Inflammatory macrophage treated with lipopolysaccharide for 4 hours (primary cell): Measurements from ENCODE around the gene TEX51.

Experiments
- DNase-seq: peaks from one replicate; pipeline ENCODE4 v3.0.0-alpha.2; 2020

The TEX51 gene

GRCh38 chr2:126893606-126894005 is 5.1 kb upstream of the TEX51 start:
- no peak for DNase-seq

DNA sequence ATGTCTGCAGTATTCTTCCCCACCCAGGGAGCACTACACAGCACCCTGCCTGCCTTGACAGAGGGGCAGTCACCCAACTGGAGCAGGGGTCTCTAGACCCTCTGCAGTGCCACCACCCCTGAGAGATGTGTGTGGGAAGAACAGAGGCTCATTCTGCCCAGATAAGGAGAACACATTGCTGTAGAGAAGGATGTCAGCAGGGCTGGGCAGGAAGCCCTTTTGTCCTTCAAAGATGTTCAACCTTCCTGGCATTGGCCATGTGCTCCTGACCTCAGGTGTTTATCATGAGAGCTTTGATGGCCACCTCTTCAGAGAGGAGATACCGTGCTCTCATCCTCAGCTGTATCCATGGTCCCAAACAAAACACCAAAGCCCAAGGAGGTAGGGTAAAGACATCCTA is 4.6 kb upstream of the TEX51 start:
- DNase-seq: no peak

DNA sequence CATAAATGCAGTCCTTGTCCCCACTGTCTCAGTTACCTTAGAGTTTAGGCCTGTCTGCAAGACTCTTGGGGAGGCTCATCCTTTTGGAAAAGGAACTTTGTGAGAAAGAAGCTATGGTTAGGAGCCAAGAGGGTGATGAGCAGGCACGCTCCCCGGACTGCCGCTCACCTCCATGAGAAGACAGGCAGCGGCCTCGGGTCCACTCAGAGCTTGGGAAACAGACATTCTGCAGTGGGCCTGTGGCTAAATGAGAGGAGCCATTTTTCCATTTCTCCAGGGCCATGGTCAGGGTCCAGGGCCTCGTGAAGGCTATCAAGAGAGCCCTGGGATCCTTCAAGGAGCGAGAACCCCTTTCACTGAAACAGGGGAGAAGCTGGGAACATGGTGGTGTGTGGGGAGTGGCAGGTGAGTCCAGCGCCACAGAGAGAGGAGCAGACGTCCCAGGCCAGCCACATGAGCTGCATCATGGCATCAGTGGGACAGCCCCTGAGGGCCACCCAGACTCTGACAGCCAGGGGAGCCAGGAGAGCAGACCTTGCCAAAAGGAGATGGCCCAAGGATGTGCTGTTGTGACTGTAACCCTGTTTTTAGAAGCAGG is 4.0 kb upstream of the TEX51 start:
- no peak for DNase-seq

- no peak for DNase-seq
Measured at GRCh38 chr2:126895336-126895735, 3.4 kb upstream of the TEX51 start.

DNA sequence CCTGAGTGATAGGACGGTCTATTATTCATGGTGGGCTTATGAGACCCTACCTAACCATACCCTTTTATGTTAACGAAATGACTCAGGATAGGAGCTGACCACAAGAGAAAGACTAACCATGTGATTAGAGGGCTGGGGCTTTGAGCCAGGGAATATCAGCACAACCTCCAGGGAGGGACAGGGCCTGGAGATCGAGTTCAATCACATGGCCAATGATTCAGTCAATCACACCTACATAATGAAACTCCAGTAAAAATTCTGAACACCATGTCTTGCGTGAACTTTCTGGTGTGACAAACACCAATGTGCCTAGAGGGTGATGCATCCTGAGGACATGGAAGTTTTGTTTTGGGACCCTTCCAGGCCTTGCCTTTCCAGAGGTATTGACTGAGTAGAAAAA is 2.2 kb upstream of the TEX51 start:
- no peak for DNase-seq

DNA sequence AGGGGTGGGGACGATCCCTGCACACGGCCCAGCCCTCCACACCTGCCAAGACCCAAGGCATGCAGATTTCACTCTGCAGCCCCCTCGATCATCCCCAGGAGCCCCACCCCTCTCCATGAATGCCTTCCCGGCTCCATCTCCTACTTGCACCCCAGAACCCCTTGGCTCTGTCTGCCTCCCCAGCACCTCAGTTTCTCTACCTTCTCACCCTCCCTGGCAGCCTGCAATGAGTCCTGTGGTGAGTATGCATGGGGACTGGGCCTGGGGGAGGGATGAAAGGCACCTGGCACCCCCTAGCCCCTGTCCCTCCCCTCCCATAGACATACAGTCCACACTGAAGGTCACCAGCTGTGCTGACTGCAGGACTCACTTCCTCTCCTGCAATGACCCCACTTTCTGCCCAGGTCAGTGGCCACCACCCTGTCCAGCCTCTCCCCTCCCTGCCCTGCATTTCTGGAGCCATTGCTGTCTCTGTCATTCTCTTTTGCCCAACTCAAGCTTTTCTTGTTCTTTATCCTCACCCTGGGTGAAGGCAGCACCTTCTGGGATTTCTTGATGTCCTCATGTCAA is 1.0 kb downstream of the TEX51 start:
- no peak for DNase-seq

DNA sequence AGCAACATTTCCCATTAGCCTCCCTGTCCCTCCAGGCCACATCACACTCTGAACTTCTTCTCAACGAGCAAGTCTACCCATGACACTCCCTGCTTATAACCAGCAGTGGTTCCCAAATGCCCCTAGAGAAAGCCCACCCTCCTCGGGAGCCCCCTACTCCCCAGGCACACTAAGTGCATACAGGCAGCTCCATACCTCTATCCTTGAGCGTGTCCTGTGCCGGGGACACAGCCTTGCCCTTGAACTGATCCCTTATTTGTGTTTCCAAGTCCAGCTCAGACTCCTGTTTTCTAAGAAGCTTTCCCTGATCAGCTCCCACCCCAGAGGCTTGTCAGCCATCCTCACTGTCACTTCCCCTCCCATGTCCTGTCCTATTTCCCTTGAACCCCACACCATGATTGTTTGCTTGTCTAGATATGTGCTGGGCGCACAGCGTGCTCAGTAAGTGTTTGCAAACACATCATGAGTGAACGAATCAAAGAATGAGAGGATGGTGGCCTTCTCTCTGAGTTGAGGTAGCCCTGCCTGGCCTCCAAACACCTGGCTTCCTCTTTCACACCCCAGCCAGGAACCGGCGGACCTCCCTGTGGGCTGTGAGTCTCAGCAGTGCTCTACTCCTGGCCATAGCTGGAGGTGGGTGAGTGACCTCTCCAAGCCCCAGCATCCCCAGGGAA is 2.1 kb downstream of the TEX51 start:
- DNase-seq: no peak

DNA sequence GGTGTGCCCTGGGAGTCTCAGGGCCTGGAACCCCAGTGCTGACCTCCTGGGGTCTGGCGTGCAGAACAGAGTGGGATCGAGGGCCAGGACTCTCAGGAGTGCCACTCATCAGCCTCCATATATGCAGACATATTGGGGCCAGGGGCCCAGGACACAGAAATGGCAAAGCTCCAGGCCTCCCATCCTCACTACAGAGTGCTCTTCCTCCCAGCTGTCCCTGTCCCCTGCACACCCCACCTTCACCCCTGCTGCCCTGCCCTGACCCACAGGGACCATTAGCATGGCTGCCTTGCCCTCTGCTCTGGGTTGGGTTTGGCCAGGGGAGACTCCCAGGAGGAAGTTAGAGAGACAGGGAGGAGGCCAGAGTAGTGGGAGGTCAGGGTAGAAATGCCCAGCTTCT is 2.8 kb downstream of the TEX51 start:
- DNase-seq: no peak

GRCh38 chr2:126902152-126902835 is 3.6 kb downstream of the TEX51 start:
- no peak for DNase-seq

- no peak for DNase-seq
Measured at GRCh38 chr2:126902859-126903258, 4.2 kb downstream of the TEX51 start.

DNA sequence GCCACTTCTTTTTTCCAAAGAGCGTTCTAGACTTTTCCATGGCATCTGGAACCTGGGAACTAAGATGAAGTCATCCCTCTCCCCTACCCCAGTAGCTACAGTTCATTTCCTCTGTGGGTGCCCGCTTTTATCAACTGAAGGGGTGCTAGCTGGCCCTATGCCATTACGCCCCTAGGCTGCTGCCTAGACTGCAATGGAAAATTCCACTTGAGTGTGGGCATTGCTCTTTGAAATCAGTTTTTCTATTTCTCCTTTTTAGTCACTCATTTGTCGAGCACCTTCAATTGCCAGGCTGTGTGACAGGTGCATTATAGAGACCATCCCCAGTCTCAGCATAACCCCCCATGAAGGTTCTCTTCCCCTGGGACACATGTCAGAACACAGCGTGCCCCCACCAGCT is 7.3 kb downstream of the TEX51 start:
- DNase-seq: no peak

GRCh38 chr2:126906781-126907180 is 8.1 kb downstream of the TEX51 start:
- DNase-seq: no peak

DNA sequence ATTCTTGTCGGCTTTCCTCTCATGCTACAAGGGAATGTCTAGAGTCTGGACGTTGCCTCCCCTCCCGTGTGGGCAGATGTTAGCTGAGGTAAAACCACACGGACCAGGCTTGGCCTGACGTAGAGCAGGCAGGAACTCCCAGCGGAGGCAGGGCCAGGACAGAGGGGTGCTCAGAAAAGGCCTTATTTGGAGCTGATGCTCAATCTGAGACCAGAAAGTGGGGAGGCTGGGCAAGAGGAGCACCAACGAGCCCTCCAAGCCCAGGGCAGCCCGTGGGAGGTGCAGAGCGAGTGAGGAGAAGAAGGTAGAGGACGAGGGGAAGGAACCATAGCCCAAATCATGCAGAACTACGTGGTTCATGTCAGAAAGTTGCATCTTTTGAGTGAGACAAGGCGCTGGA is 9.0 kb downstream of the TEX51 start:
- no peak for DNase-seq

DNA sequence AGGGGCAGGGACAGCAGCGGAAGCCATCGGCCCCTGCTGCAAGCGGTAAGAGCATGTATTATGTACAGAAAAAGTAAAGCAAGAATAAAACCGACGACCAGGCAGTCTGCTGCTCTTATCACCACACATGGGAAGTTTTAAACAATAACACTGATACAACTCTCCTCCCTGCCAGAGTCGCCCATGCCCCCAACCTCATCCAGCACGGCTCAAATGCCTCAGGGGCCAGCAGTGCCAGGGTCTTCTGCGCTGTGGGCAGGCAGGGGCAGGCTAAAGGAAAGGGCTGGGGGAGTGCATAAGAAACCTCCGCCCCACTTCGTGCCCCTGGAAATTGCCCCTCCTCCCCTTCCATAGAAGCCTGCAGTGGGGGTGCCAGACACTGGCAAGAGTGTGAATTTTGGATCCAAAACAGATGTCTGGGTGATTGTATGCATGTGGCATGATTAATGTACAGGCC is 10.1 kb downstream of the TEX51 start:
- DNase-seq: no peak

- DNase-seq: no peak
Measured at GRCh38 chr2:126909366-126909765, 10.7 kb downstream of the TEX51 start.

DNA sequence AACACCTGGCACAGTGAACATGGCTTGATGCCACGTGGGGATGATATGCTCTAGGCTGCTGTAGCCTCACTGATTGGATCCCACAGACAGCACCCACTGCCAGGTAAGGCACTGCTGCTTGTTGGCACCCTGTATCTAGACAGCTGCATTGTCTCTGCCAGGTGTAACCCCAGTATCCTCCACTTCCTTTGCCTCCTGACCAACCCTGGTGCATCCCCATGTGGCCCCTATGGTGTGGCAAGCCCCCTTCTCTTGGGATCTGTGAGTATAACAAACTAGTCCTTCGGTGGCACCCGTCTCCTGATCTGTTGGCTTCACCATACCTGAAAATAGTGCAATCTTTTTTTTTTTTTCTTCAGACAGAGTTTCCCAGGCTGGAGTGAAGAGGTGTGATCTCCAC is 11.1 kb downstream of the TEX51 start:
- no peak for DNase-seq

- no peak for DNase-seq
Measured at GRCh38 chr2:126910637-126911036, 11.9 kb downstream of the TEX51 start.

- DNase-seq: no peak
Measured at GRCh38 chr2:126911111-126911796, 12.6 kb downstream of the TEX51 start.

GRCh38 chr2:126912201-126912600 is 13.5 kb downstream of the TEX51 start:
- DNase-seq: no peak

- no peak for DNase-seq
Measured at GRCh38 chr2:126913329-126913728, 14.6 kb downstream of the TEX51 start.

GRCh38 chr2:126913881-126914615 is 15.4 kb downstream of the TEX51 start:
- DNase-seq: no peak

- DNase-seq: no peak
Measured at GRCh38 chr2:126914811-126915500, 16.3 kb downstream of the TEX51 start.
